GM18519 (cell line): ENCODE data around the gene MYDGF.

Experiments
- ATAC-seq: cut with Tn5 transposase; IDR thresholded peaks from one replicate; pipeline ENCODE4 v1.9.1; 2021; ENCODE audit warnings: mild to moderate bottlenecking, moderate library complexity; ENCODE audit not compliant: unreplicated experiment, low FRiP score

The MYDGF gene

GRCh38 chr19:4619668-4620294 lies 50.4 kb downstream of the MYDGF start:
- ATAC-seq: no peak

GRCh38 chr19:4618019-4618418 lies 52.1 kb downstream of the MYDGF start:
- no peak for ATAC-seq

GRCh38 chr19:4613254-4613751 lies 56.8 kb downstream of the MYDGF start:
- no peak for ATAC-seq

- ATAC-seq: no peak
These were observed 60.1 kb downstream of the MYDGF start for GRCh38 chr19:4609878-4610511.
